H9 (cell line): ENCODE data around the gene STPG1. TPM values are rescaled to one million over a fixed set of nuclear protein-coding genes. Genes with fewer than 3 reads are reported as not detected.

ENCODE experiments used
- DNase-seq: peaks from one replicate; pipeline ENCODE4 v3.0.0-alpha.2; 2017
- H2AFZ ChIP-seq: one replicate; pipeline ENCODE4 v1.6.1; 2013; ENCODE audit warnings: mild to moderate bottlenecking, low read length, control low read depth, moderate library complexity
- H2AK5ac ChIP-seq: 2 replicates; pipeline ENCODE4 v1.6.1; 2013; ENCODE audit warnings: low read length, control low read depth, mixed read lengths; ENCODE audit not compliant: insufficient read length
- H2BK120ac ChIP-seq: one replicate; pipeline ENCODE4 v1.6.1; 2013; ENCODE audit warnings: low read depth, mild to moderate bottlenecking, low read length, control low read depth, inconsistent platforms; ENCODE audit not compliant: poor library complexity, severe bottlenecking
- H2BK12ac ChIP-seq: 2 replicates; pipeline ENCODE4 v1.6.1; 2013; ENCODE audit warnings: low read length, control low read depth, mixed read lengths, low read depth; ENCODE audit not compliant: insufficient read length
- H2BK15ac ChIP-seq: 2 replicates; pipeline ENCODE4 v1.6.1; 2013; ENCODE audit warnings: low read depth, low read length, control low read depth
- H2BK20ac ChIP-seq: one replicate; pipeline ENCODE4 v1.6.1; 2013; ENCODE audit warnings: low read depth, mild to moderate bottlenecking, low read length, control low read depth, inconsistent platforms; ENCODE audit not compliant: poor library complexity, severe bottlenecking
- H2BK5ac ChIP-seq: 2 replicates; pipeline ENCODE4 v1.6.1; 2013; ENCODE audit warnings: low read length, control low read depth, mixed read lengths; ENCODE audit not compliant: insufficient read length
- H3K14ac ChIP-seq: 2 replicates; pipeline ENCODE4 v1.6.1; 2013; ENCODE audit warnings: low read length, control low read depth; ENCODE audit not compliant: insufficient read depth
- H3K18ac ChIP-seq: 2 replicates; pipeline ENCODE4 v1.6.1; 2013; ENCODE audit warnings: low read depth, mild to moderate bottlenecking, mixed read lengths, low read length, control low read depth; ENCODE audit not compliant: insufficient read length
- H3K23ac ChIP-seq: 2 replicates; pipeline ENCODE4 v1.6.1; 2013; ENCODE audit warnings: low read length, control low read depth, mixed read lengths, low read depth; ENCODE audit not compliant: insufficient read length
- H3K23me2 ChIP-seq: 2 replicates; pipeline ENCODE4 v1.6.1; 2013; ENCODE audit warnings: low read depth, mild to moderate bottlenecking, mixed read lengths, low read length, control low read depth; ENCODE audit not compliant: insufficient read length, poor library complexity, severe bottlenecking
- H3K27ac ChIP-seq: 2 replicates; pipeline ENCODE4 v1.5.1; 2013; ENCODE audit warnings: low read length, control low read depth, mixed read lengths, low read depth; ENCODE audit not compliant: insufficient read length
- H3K27me3 ChIP-seq: 2 replicates; pipeline ENCODE4 v1.6.1; 2013; ENCODE audit warnings: low read length, control low read depth, inconsistent platforms; ENCODE audit not compliant: insufficient read depth
- H3K4ac ChIP-seq: 2 replicates; pipeline ENCODE4 v1.6.1; 2013; ENCODE audit warnings: low read depth, mild to moderate bottlenecking, control low read depth, inconsistent platforms, low read length, moderate library complexity
- H3K4me1 ChIP-seq: 2 replicates; pipeline ENCODE4 v1.6.1; 2013; ENCODE audit warnings: low read length, control low read depth, inconsistent platforms; ENCODE audit not compliant: insufficient read depth
- H3K4me2 ChIP-seq: 2 replicates; pipeline ENCODE4 v1.6.1; 2013; ENCODE audit warnings: low read length, control low read depth, mixed read lengths; ENCODE audit not compliant: insufficient read length, insufficient read depth
- H3K56ac ChIP-seq: 2 replicates; pipeline ENCODE4 v1.6.1; 2013; ENCODE audit warnings: low read depth, mild to moderate bottlenecking, mixed read lengths, low read length, control low read depth; ENCODE audit not compliant: insufficient read length
- H3K79me1 ChIP-seq: 2 replicates; pipeline ENCODE4 v1.6.1; 2013; ENCODE audit warnings: low read depth, mild to moderate bottlenecking, moderate library complexity, low read length, control low read depth, inconsistent platforms; ENCODE audit not compliant: insufficient read depth, poor library complexity, severe bottlenecking
- H3K79me2 ChIP-seq: 2 replicates; pipeline ENCODE4 v1.6.1; 2013; ENCODE audit warnings: low read length, control low read depth, inconsistent platforms; ENCODE audit not compliant: insufficient read depth
- H3K9ac ChIP-seq: 2 replicates; pipeline ENCODE4 v1.6.1; 2013; ENCODE audit warnings: low read length, control low read depth, mixed read lengths; ENCODE audit not compliant: insufficient read length; ENCODE audit errors: extremely low read depth
- H3K9me3 ChIP-seq: one replicate; pipeline ENCODE4 v1.6.1; 2013; ENCODE audit warnings: low read depth, low read length, inconsistent platforms; ENCODE audit not compliant: control insufficient read depth
- H3T11ph ChIP-seq: one replicate; pipeline ENCODE4 v1.6.1; 2013; ENCODE audit warnings: mild to moderate bottlenecking, low read length, control low read depth, inconsistent platforms
- H4K20me1 ChIP-seq: one replicate; pipeline ENCODE4 v1.6.1; 2013; ENCODE audit not compliant: control insufficient read depth, insufficient read length, insufficient read depth
- H4K5ac ChIP-seq: 2 replicates; pipeline ENCODE4 v1.6.1; 2013; ENCODE audit warnings: low read depth, mild to moderate bottlenecking, mixed read lengths, low read length, control low read depth; ENCODE audit not compliant: insufficient read length
- H4K8ac ChIP-seq: replicated peaks from 2 replicates; pipeline ENCODE4 v1.6.1; 2013; ENCODE audit warnings: low read length, control low read depth, mixed read lengths, low read depth; ENCODE audit not compliant: insufficient read length
- H4K91ac ChIP-seq: 2 replicates; pipeline ENCODE4 v1.6.1; 2013; ENCODE audit warnings: low read depth, mild to moderate bottlenecking, moderate library complexity, mixed read lengths, low read length, control low read depth; ENCODE audit not compliant: insufficient read length
- H3K27ac Mint-ChIP-seq, 3 experiments: 2 replicates in 2 of 3; 3 replicates in 1 of 3; pipeline ENCODE4 v1.8.0; 2020 to 2021; ENCODE audit warnings: mixed read lengths in 3 of 3, mild to moderate bottlenecking in 1 of 3, moderate library complexity in 1 of 3
- H3K27me3 Mint-ChIP-seq: 2 replicates; pipeline ENCODE4 v1.8.0; 2021; ENCODE audit warnings: low read depth, mild to moderate bottlenecking, moderate library complexity, mixed read lengths
- H3K36me3 Mint-ChIP-seq, 3 experiments: 2 replicates in 2 of 3; 3 replicates in 1 of 3; pipeline ENCODE4 v1.8.0; 2020 to 2021; ENCODE audit warnings: low read depth in 3 of 3, mixed read lengths in 3 of 3; ENCODE audit not compliant: insufficient read depth in 1 of 3
- H3K4me1 Mint-ChIP-seq, 2 experiments: 2 replicates each; pipeline ENCODE4 v1.8.0; 2020; ENCODE audit warnings: mixed read lengths in 2 of 2
- H3K4me3 Mint-ChIP-seq, 2 experiments: 2 replicates in 1 of 2; 3 replicates in 1 of 2; pipeline ENCODE4 v1.8.0; 2020 to 2021; ENCODE audit warnings: mild to moderate bottlenecking in 2 of 2, mixed read lengths in 2 of 2, moderate library complexity in 1 of 2
- H3K9me3 Mint-ChIP-seq, 2 experiments: 2 replicates in 1 of 2; 3 replicates in 1 of 2; pipeline ENCODE4 v1.8.0; 2020; ENCODE audit warnings: mild to moderate bottlenecking in 2 of 2, mixed read lengths in 2 of 2, moderate library complexity in 1 of 2
- WGBS: extraction: QIAGEN DNeasy Blood & Tissue Kit; methylation state at CpG from one replicate; pipeline ENCODE4 v1.1.7; 2013; ENCODE audit warnings: missing lambda C conversion rate, low lambda C conversion rate, mixed read lengths; ENCODE audit not compliant: insufficient read length; ENCODE audit errors: extremely low coverage; 5-methylcytosine and 5-hydroxymethylcytosine counted together
- total RNA-seq: library from RNA; stranded (reverse); gene quantifications from 2 replicates; pipeline ENCODE4 v1.2.1, GENCODE V29; 2021
- TF ChIP-seq, protein P1 (sequence below): fragments of 200-600 bp; sonication (generic); conservative IDR thresholded peaks from 3 replicates; pipeline ENCODE4 v1.8.0; 2021; ENCODE audit warnings: antibody characterized with exemption, mild to moderate bottlenecking

Gene STPG1
- total RNA-seq, 1 experiment from 2014 or later, result 8.3 TPM

DNA sequence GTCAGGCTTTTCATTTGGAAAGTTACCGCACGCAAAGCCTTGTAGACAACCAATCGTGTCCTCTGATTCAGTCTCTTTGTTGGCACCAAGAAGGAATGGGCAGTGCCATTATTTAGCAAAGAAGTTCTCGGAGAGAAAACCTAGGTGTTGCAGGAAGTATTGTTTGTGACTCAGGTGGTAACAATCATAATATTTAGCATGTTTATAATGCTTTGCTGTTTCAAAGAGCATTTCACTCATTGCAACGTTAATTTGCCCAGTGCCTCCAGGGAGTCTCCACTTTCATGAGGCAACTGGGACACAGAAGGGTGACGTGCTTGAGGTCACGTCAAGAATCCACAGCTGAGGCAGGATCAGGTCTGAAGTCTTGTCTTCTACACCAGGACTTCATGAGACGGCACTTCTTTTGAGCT lies 31.4 kb downstream of the STPG1 start:
- Histone ChIP-seq H3K18ac (no peak overlapping the region), H3K79me2 (no peaks in the 10 kb centered on the region), H2BK15ac (no peak overlapping the region), H2BK5ac (no peak overlapping the region), H3K14ac (no peak overlapping the region), H2AK5ac (no peak overlapping the region), H2BK120ac (no peak overlapping the region), H3K23ac (no peak overlapping the region), H4K5ac (no peak overlapping the region), H3K27me3 (no peaks in the 10 kb centered on the region), H3K56ac (no peak overlapping the region), H3T11ph (no peak overlapping the region), H3K4me2 (no peak overlapping the region), H3K23me2 (no peaks in the 10 kb centered on the region), H3K79me1 (no peaks in the 10 kb centered on the region), H2AFZ (no peak overlapping the region), H2BK12ac (no peak overlapping the region), H4K20me1 (no peaks in the 10 kb centered on the region), H3K9me3 (no peaks in the 10 kb centered on the region), H4K8ac (no peak overlapping the region), H3K4me1 (no peaks in the 10 kb centered on the region), H2BK20ac (no peak overlapping the region), H4K91ac (no peak overlapping the region), H3K4ac (no peak overlapping the region), H3K27ac (no peak overlapping the region), H3K9ac (no peak overlapping the region)
- Mint-ChIP-seq H3K9me3 (no peaks in the 10 kb centered on the region), H3K4me3 (no peak overlapping the region), H3K27me3 (no peaks in the 10 kb centered on the region), H3K4me1 (peaks cover 0 to 4% of the 10 kb centered on the region in 2 experiments; a peak in 3 of 4 replicates), H3K36me3 (peaks cover 0 to 28% (median 20%) of the 10 kb centered on the region in 3 experiments; a peak in 5 of 7 replicates), H3K27ac (no peak overlapping the region)
- TF ChIP-seq, protein P1, sequence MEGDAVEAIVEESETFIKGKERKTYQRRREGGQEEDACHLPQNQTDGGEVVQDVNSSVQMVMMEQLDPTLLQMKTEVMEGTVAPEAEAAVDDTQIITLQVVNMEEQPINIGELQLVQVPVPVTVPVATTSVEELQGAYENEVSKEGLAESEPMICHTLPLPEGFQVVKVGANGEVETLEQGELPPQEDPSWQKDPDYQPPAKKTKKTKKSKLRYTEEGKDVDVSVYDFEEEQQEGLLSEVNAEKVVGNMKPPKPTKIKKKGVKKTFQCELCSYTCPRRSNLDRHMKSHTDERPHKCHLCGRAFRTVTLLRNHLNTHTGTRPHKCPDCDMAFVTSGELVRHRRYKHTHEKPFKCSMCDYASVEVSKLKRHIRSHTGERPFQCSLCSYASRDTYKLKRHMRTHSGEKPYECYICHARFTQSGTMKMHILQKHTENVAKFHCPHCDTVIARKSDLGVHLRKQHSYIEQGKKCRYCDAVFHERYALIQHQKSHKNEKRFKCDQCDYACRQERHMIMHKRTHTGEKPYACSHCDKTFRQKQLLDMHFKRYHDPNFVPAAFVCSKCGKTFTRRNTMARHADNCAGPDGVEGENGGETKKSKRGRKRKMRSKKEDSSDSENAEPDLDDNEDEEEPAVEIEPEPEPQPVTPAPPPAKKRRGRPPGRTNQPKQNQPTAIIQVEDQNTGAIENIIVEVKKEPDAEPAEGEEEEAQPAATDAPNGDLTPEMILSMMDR, result no peak
- WGBS, result no CpG with 5 or more reads among the region's 8 CpGs
- no peak for DNase-seq
